PFSK-1 (cell line): ENCODE data around the gene FGGY.

Source experiments
- FOXP2 ChIP-seq: optimal IDR thresholded peaks from 2 replicates; pipeline ENCODE3; 2011; ENCODE audit warnings: borderline replicate concordance, control low read depth, inconsistent platforms; ENCODE audit not compliant: insufficient read depth; ENCODE audit errors: extremely low read length, extremely low read depth
- POLR2AphosphoS5 ChIP-seq: IDR thresholded peaks from 2 replicates; pipeline ENCODE4 v1.6.1; 2012; ENCODE audit warnings: low read depth, mild to moderate bottlenecking, control low read depth, low read length, moderate library complexity
- REST ChIP-seq, 2 experiments: IDR thresholded peaks; 2 replicates each; pipeline versions ENCODE4 v1.6.1 to v1.8.0; 2011 to 2012; ENCODE audit warnings: low read depth in 2 of 2, low read length in 2 of 2, control low read depth in 1 of 2, inconsistent platforms in 1 of 2, mild to moderate bottlenecking in 1 of 2, moderate library complexity in 1 of 2; ENCODE audit not compliant: insufficient read depth in 1 of 2
- SIN3A ChIP-seq: IDR thresholded peaks from 2 replicates; pipeline ENCODE4 v1.6.1; 2012; ENCODE audit warnings: mild to moderate bottlenecking, low read length, moderate library complexity, borderline replicate concordance; ENCODE audit not compliant: insufficient read depth
- TAF1 ChIP-seq: IDR thresholded peaks from 2 replicates; pipeline ENCODE4 v1.6.1; 2012; ENCODE audit warnings: low read length, control low read depth, borderline replicate concordance; ENCODE audit not compliant: insufficient read depth

Gene FGGY

GRCh38 chr1:59379371-59379728, 82.5 kb downstream of the FGGY start:
- TF ChIP-seq POLR2AphosphoS5 (no peak), REST (IDR thresholded peaks at IDR 0.05; ENCODE audit: insufficient read depth in 1 of 2, low read depth in 2 of 2, low read length in 2 of 2) (no peak), TAF1 (no peak), FOXP2 (no peak)

- TF ChIP-seq SIN3A (no peak), REST (IDR thresholded peaks at IDR 0.05; ENCODE audit: insufficient read depth in 1 of 2, low read depth in 2 of 2, low read length in 2 of 2) (no peak), FOXP2 (no peak), POLR2AphosphoS5 (no peak), TAF1 (no peak)
These were observed 87.1 kb downstream of the FGGY start for GRCh38 chr1:59383963-59384362.

GRCh38 chr1:59384443-59384842, 87.5 kb downstream of the FGGY start:
- TF ChIP-seq SIN3A (no peak), TAF1 (no peak), REST (IDR thresholded peaks at IDR 0.05; ENCODE audit: insufficient read depth in 1 of 2, low read depth in 2 of 2, low read length in 2 of 2) (no peak), POLR2AphosphoS5 (no peak), FOXP2 (no peak)

- no peak for TF ChIP-seq SIN3A
- no peak for TF ChIP-seq POLR2AphosphoS5
- TF ChIP-seq TAF1 = no peak
- TF ChIP-seq FOXP2 = no peak
These were observed 91.3 kb downstream of the FGGY start for GRCh38 chr1:59388191-59388590.

GRCh38 chr1:59389847-59390246, 93.0 kb downstream of the FGGY start:
- no peak for TF ChIP-seq SIN3A
- TF ChIP-seq POLR2AphosphoS5 = no peak
- no peak for TF ChIP-seq TAF1
- TF ChIP-seq FOXP2 = no peak
- TF ChIP-seq REST (IDR thresholded peaks at IDR 0.05; ENCODE audit: insufficient read depth in 1 of 2, low read depth in 2 of 2, low read length in 2 of 2) = no peak

GRCh38 chr1:59390307-59390706, 93.4 kb downstream of the FGGY start:
- TF ChIP-seq POLR2AphosphoS5 (no peak), TAF1 (no peak), SIN3A (no peak)
